Measurements from ENCODE around the gene COX6B2.

The COX6B2 gene

GRCh38 chr19:55312621-55313512 lies 41.7 kb downstream of the COX6B2 start:
- no peak for DNase-seq (ENCODE audit: low read depth)

GRCh38 chr19:55311797-55312196 lies 42.7 kb downstream of the COX6B2 start:
- no peak for DNase-seq (ENCODE audit: low read depth)

GRCh38 chr19:55311397-55311796 lies 43.1 kb downstream of the COX6B2 start:
- no peak for DNase-seq (ENCODE audit: low read depth)

- no peak for DNase-seq (ENCODE audit: low read depth)
Observed at GRCh38 chr19:55310498-55310897, 44.0 kb downstream of the COX6B2 start.

GRCh38 chr19:55309448-55309847 lies 45.1 kb downstream of the COX6B2 start:
- no peak for DNase-seq (ENCODE audit: low read depth)

GRCh38 chr19:55308281-55308680 lies 46.2 kb downstream of the COX6B2 start:
- DNase-seq (ENCODE audit: low read depth), result no peak

GRCh38 chr19:55306712-55307111 lies 47.8 kb downstream of the COX6B2 start:
- DNase-seq (ENCODE audit: low read depth), result no peak

GRCh38 chr19:55305983-55306562 lies 48.4 kb downstream of the COX6B2 start:
- no peak for DNase-seq (ENCODE audit: low read depth)

- peak; percentile 41 for DNase-seq (ENCODE audit: low read depth)
Observed at GRCh38 chr19:55305491-55305890, 49.0 kb downstream of the COX6B2 start.

GRCh38 chr19:55304980-55305379 lies 49.5 kb downstream of the COX6B2 start:
- DNase-seq (ENCODE audit: low read depth), result no peak

- DNase-seq (ENCODE audit: low read depth), result peak; percentile 41
Observed at GRCh38 chr19:55304279-55304978, 50.1 kb downstream of the COX6B2 start.

GRCh38 chr19:55303477-55303876 lies 51.0 kb downstream of the COX6B2 start:
- no peak for DNase-seq (ENCODE audit: low read depth)

GRCh38 chr19:55302318-55302703 lies 52.2 kb downstream of the COX6B2 start:
- no peak for DNase-seq (ENCODE audit: low read depth)

GRCh38 chr19:55301459-55302317 lies 52.8 kb downstream of the COX6B2 start:
- DNase-seq (ENCODE audit: low read depth), result peak; percentile 75

GRCh38 chr19:55300886-55301458 lies 53.5 kb downstream of the COX6B2 start:
- DNase-seq (ENCODE audit: low read depth), result no peak

- no peak for DNase-seq (ENCODE audit: low read depth)
Observed at GRCh38 chr19:55299991-55300390, 54.5 kb downstream of the COX6B2 start.

Measured in EH (cell line).